HG02588 (cell line): ENCODE data around the gene UGT1A6.

Experiments used
- ATAC-seq: cut with Tn5 transposase; IDR thresholded peaks from one replicate; pipeline ENCODE4 v1.9.1; 2021; ENCODE audit warnings: mild to moderate bottlenecking, moderate library complexity; ENCODE audit not compliant: unreplicated experiment

Gene UGT1A6

DNA sequence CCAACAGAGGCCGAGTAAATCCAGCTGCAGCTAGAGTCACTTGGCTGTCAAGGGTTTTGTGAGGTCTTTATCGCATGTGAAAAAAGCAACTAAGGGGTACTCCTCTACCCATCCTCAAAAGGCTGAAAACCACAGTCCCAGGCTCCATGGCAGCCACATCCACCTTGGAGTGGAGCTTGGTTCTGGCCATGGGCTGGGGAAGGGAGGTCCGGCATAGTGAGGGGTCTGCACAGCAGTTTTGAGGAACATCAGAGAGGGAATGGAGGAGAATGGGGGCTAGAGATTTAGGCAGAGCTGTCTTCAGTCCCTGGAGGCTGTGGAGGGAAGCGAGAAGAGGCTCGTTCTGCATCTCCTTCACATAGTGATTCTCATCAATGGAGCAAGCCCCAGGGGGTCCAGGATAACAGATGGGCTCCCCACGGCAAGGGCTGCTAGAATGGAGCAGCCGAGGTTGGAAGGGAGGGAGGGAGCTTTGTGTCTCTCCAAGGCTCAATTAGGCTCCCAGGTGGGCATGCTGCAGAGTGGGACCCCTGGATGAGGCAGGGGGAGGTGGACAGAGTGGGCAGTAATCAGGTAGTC, 106.5 kb downstream of the UGT1A6 start:
- no peak for ATAC-seq

DNA sequence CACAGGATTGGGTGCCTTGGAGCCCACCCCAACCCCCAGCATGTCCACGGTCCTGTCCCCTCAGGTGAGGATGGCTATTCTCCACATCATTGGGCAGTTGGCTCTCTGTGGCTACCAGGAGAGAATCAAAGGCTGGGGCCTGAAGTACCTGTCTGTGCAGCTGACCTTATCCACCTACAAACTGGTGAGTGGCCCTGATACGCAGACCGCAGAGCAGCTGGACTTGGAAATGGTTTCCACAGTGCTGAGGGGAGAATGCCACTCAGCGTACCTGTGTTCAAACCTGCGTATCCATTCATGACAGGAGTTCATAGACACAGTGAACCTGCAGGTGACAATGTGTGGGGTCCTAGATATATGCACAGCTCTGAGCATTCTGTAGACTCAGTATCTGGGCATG, 107.0 kb downstream of the UGT1A6 start:
- no peak for ATAC-seq

DNA sequence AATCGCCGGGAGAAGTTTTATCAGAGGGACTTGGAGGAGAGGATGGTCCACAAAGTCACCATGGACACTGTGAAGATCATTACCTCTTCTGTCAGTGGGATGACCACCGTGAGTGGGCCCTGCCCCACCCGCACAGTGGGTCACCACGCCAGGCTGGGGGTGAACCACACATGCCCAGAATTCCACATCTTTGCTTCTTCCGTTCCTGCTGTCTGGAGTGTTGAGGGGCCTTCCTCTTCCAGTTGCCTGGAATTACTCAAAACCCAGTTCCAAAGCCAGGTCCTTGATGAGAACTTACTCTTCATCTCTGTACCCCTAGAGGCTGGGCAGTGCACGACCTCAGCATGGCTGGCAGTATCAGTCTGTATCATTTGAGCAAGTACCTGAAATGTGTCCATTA, 107.5 kb downstream of the UGT1A6 start:
- no peak for ATAC-seq

DNA sequence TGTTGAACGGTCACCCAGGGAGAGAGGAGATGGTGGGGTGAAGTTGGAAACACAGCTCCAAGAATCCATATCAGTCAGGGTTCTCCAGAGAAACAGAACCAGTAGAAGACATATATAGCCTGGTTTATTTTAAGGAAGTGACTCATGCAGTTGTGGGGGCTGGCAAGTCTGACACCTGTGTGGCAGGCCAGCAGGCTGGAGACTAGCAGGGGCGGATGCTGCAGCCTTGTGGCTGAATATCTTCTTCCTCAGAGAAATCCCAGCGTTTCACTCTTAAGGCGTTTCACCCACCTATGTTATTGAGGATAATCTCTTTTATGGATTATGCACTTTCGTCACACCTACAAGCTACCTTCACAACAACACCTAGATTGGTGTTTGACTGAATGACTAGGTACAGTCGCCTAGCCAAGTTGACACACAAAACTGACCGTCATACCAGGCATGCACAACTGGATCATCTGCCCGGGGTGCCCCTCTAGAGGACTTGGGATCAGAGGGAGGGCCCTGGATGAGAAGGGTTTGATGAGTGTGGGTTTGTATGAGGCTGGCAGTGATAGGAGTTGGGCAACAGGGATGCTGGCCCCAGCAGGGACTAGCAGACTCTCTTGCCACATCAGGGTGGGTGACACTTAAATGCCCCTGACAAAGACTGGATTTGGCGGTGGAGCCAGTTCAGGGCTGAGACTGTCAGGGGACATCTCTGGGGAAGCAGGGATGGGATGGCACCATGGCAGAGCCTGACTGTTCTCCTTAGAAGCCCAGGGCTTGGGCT, 108.9 kb downstream of the UGT1A6 start:
- ATAC-seq: no peak

DNA sequence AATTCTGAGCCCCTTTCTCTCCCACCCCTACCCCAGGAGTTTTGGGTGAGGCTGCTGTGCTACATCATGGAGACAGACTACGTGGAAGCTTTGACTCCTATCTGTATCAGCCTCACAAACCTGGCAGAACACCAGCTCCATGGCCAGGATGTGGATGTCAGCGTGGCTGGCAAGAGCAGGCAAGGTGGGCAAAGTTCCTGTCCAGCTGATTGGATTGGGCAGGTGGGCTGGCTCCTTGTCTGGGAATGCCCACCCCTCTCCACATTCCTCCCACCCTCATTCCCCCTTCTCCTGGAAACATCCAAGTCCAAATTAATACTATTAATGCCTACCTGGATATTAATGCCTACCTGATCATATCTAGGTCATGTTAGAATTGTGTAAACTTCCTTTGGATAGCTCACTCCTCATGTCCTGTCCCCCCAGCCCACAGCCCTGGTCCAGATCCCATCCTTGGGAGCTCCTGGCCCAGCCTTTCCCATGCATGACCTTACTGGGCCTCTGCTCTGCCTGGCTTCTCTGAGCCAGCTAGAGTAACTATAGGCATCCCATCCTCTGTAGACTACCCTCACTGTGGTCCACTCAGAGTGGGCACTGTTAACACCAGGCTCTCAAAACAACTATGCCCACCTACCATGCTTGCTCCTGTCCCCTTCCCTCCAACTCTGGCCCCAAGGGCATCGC, 109.6 kb downstream of the UGT1A6 start:
- ATAC-seq: no peak

DNA sequence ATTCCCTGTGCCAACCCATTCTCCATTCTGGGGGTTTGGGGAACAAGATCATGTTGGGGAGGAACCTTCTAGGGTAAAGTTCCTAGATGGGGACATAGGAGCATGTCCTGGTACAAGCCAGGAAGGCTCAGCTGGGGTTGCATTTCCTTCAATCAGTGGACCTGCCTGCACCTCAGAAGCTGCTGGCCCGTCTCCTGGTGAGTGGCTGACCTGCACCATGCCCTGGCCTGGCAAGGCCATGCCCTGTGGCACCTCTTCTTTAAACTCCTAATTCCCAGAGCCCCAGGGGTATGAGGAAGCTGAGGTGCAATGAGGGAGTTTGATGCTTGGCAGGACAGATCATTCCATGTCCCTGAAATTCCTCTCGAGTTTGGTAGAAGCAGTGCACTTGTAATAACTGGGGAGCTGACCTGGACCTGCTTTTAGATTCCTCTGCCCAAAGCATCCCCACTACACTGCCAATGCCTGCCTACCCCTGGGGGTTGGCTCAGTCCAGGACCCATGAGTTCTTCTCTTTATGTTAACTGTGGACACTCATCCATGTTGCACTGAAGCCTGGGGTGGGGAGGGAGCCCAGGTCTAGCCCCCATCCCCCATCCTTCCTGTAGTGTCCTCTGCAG, 110.7 kb downstream of the UGT1A6 start:
- no peak for ATAC-seq

DNA sequence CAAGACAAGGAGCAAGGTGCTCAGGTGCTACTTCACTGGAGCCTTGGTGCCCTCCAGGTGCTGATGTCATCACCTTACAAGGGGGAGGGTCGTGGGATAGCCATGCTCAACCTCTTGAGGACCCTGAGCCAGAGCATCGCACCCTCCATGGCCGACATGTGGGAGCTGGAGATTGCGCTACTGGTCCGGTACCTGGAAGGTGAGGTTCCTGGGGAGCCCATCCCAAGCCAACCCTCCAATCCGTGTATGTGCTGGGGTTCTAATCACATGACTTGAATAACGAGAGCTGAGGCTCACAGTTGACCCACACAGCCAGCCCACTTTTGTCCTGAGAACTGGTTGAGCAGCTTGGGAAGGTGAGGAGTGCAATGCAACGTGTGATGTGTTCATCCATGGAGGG, 111.3 kb downstream of the UGT1A6 start:
- ATAC-seq: no peak

DNA sequence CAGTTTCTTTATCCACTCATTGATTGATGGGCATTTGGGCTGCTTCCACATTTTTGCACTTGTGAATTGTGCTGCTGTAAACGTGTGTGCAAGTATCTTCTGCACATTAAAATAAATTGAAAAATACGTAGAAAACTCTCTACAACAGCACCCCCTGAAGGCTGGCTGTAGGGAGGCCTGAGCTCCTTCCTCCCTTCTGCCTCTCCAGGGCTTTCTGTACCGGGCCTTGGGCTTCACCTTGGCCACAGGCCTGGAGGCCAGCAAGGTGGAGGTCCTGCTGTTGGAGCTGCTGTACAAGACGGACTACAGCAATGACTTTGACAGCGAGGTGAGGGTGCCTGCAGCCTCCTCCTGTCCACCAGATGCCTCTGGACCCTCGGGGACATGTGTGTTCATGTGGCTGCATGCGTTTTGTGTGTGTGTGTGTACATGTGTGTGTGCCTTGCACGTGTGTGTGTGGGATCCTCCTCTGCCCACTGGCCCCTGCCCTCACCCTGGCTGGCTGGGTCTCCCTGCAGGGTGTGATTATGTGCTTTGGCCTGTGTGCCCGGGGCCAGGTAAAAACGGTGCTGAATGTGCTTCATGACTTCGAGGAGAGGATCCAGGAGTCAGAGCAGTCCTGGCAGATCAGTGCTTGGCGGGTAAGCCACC, 114.7 kb downstream of the UGT1A6 start:
- no peak for ATAC-seq

DNA sequence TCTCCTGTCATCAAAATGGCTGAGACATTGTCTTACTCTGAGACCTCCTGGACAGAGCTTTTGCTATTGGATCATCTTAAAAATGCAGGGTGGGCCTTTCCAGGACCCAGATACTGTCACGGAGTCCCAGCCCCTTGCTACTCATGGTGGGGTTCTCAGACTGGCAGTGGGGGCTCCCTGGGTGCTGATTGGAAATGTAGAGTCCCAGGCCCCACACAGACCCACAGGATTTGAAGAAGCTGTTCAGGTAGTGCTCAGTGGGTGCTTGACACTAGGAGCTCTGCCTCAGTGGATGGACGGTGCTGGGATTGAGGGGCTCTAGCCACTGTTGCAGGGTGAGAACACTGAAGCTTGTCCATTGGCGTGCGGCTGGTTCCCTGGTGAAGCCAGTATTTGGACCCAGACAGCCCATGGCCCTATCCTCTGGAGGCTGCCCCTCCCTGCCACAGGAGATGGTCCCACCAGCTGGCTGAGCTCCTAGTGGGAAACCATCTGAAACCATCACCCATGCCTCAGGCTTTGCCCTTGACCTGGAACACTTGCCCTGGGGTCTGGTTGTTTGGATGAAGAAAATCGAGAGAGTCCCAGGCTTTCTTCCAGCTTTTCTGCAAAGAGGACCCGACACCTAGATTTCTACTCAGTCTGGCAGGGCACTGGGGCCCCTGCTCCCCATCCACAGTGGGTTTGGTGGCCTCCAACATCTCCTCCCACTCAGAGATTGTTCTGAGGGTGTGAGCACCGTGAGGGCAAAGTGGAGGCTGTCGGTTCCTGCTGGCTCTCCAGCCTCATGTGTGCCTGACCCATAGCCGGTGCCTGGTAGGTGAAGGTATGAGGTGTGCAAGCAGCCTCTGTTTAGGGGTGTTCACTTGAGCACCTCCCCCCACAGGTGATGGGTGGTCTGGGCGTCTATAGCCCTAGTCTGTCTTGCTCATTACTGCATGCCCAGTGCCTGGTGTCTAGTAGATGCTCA, 115.6 kb downstream of the UGT1A6 start:
- ATAC-seq: no peak

DNA sequence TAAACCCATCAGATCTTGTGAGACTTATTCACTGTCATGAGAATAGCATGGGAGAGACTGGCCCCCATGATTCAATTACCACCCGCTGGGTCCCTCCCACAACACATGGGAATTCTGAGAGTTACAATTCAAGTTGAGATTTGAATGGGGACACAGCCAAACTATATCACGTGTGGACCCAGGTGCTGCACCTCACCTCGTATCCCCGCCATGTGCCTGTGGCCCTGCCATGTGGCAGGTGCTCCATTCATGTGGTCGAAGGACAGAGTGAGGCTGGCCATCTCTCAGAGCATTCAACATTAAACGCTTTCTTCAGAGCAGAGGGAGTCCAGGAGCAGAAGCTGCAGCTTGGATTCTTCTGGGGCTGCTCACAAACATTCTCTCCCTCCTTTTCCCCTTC, 117.7 kb downstream of the UGT1A6 start:
- no peak for ATAC-seq

DNA sequence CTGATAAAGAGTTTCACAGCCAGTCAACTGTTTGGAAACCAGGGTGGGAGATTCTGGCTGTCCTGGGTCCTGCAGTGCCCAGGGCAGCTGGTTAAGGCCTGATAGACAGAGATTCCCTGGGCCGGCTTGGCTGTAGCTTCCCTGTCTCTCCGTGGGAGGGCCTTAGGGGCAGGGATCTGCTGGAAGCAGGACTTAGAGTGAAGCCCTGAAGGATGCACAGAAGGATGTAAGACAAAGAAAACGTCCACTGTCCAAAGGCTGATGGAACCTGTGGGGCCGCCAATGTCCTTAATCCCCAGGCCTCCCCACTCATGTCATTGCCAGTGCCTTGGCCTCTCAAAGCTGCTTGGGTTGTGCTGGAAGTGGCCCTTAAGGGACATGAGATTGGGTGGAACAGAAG, 118.4 kb downstream of the UGT1A6 start:
- no peak for ATAC-seq

DNA sequence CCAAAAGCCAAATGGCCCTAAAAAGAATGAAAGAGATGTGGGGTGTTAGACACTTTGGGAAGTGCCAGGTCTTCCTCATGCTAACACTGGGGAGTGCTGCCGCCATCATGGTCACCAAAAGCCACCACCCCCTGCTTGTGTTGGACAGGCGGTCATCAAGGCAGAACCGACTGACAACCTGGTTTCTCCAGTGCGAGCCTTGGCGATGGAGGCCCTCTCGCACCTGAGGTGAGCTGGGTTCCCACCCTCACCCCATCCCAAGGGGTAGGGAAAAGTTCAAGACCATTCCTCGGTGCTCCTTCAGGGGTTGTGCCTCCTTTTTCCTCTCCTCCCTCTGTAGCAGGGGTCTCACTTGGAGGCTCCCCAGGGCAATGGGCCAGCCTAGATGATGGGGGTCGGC, 119.0 kb downstream of the UGT1A6 start:
- no peak for ATAC-seq

DNA sequence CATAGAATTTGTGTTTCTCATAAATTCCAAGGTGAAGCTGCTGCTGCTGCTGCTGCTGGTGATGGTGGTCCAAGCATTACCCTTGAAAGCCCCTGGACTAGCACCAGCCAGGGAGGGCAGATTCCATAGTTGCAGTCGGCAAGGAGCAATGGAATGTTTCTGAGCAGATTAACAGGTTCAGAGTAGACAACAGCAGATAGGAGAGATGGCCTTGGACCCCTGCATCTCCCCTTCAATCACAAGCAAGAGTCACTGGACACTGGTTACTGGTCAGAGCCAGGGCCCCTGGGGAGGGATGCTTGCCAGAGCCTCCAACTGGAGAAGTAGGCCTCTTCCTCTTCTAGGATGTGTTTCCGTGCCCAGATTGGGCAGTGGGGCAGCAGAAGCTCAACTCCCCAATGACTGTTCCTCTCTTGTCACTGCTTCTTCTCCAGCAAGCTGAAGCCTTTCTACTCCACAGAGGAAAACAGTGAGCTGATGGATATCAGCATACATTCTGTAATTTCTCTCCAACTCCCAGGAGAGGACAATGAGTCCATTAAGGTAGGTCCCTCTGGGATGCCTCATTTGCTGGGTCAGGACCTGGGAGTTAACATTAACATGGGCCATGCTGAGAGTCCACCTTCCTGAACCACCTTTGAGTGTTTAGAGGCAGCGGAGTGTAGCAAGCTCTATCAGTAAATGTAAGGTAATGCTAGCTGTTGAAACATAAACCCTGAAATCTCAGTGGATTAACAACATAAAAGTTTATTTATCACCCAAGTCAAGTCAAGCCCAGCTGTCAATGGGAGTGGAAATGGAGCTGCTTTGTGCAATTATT, 120.8 kb downstream of the UGT1A6 start:
- no peak for ATAC-seq

DNA sequence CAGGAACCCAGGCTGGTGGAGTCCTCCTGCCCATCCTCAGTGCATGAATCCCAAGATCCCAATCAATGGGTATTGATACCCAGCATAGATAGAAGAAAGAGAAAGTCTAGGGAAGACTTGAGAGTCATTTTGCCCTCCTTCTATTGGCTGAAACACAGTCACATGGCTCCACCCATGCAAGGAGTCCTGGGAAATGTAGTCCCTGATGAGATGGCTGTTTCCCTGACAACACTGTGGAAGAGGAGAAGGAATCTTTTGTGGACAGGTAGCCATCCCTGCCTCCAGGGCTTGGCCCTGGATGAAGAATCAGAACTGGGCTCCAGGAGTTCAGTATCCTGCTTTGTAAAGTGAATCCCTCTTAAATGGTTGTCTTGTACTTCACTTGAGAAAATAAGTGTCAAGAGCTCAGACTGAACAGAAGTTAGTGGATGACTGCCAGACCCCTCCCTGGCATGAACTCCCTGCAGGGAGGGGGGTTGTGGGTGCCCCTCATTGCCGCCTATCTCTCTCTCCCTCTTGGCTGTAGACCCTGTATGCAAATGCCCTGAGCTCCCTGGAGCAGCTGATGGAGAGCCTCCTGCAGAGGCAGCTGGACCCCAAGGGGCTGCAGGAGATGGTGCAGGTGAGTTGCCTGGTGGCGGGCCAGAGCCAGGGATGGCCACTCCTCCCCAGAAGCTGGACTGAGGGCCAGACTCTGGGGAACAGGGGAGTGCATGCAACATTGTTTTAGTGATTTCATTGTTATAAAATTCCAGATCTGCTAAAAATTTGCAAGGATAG, 121.6 kb downstream of the UGT1A6 start:
- no peak for ATAC-seq

DNA sequence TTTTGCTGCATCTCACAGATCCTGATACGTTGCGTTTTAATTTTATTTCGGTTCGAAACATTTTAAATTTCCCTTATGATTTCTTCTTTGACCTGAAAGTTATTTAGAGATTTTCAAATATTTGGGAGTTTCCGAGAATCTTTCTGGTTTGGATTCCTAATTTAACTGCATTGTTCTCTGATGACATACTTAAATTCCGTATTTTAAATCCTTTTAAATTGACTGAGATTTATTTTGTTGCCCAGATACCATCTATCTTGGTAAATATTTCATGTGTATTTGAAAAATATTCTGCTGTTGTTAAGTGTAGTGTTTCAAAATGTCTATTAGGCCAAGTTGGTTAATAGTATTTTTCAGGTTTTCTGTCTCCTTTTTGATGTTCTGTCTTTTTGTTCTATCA, 123.2 kb downstream of the UGT1A6 start:
- no peak for ATAC-seq

DNA sequence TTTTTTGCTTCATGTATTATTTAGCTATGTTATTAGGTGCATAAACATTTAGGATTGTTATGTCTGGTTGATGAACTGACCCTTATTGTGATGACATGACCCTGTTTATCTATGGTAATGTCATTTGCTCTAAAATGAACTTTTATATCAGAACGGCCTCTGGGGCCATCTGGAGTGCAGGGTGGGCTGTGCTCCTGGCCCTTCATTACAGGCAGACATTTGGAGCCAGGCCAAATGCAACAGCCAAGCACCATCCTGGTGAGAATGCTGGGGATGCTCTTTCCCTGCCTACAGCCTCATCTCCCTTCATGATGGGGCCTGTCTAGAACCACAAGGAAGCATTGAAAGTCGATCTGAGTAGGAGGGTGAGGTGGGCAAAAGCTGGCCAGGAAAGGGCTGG, 123.6 kb downstream of the UGT1A6 start:
- no peak for ATAC-seq

DNA sequence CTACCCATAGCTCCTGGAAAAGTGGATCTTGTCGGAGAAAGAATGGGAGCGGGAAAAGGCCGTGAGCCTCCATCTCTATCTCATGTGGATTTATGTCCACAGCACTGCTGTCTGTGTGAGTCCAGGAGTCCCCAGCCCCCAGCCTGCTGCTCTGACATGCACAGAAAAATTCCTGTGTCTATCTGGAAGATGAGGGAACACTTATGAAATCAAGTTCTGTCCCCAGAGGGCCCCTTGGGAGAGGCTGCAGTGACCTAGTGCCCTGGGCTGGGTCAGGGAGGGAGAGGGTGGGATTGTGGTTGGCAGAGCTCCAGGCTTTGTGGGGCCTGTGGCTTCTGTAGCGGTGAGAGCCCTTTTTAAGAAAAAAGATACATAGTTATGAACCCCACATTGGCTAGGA, 124.1 kb downstream of the UGT1A6 start:
- no peak for ATAC-seq

DNA sequence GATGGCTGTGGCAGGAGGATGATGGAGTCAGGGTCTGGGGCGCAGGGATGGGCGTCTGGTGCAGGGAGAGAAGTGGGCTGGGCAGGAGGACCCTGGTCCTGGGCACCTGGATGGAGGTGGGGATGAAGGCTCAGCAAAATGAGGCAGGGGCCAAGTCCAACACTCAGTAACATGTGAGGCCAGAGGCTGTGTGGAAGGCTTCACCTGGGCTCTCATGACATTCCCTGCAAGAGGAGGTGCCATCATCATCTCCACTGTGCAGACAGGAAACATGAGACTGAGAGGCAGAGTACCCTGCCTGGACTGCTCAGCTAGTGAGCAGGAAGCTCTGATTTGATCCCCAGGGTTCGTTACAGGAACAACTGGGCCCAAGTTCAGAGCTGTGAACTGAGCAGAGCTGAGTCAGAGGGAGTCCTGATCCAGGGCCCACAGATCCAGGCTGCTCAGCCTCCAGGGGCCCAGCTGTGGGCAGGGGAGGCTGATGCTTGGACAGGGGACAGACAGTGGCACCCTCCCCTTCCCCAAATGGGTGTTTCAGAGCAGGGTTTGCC, 124.7 kb downstream of the UGT1A6 start:
- ATAC-seq: no peak
